ENCODE data around the gene CACNA2D3. TPM values are rescaled to one million over a fixed set of nuclear protein-coding genes. Genes with fewer than 3 reads are reported as not detected.

The CACNA2D3 gene
- total RNA-seq, 2 experiments from 2014 or later: not detected

GRCh38 chr3:54427501-54427900 lies 305.1 kb downstream of the CACNA2D3 start:
- intact Hi-C loops (cut with micrococcal nuclease; ENCODE audit: unreplicated experiment): loop anchor here (10.0 kb wide), 1 partner anchor 493 kb away; no protein-coding TSS in a partner anchor
- POLR2A ChIA-PET: interaction anchor here (0.7 kb wide), 1 partner anchor 376 kb away, joined by 3 read pairs; no protein-coding TSS in a partner anchor
- no peak overlapping the region for H3K27ac ChIP-seq (ENCODE audit: low read depth, low read length, poor library complexity, severe bottlenecking)
- H3K9me2 ChIP-seq (ENCODE audit: insufficient read depth, low read length): no peaks in the 10 kb centered on the region
- H3K4me1 ChIP-seq (ENCODE audit: insufficient read depth, low read length, poor library complexity, severe bottlenecking): no peaks in the 10 kb centered on the region
- H3K36me3 ChIP-seq (ENCODE audit: insufficient read depth, low read length): no peaks in the 10 kb centered on the region
- no peak overlapping the region for H2AFZ ChIP-seq (ENCODE audit: low read length)
- no peaks in the 10 kb centered on the region for H3K9me3 ChIP-seq (ENCODE audit: low read length)
- CTCF ChIA-PET (ENCODE audit: unreplicated experiment): no interaction called here
- no peaks in the 10 kb centered on the region for H3K79me2 ChIP-seq (ENCODE audit: insufficient read depth, low read depth, low read length)
- no peak overlapping the region for H3K4me3 ChIP-seq (ENCODE audit: low read depth, low read length, poor library complexity, severe bottlenecking)
- H3K4me2 ChIP-seq (ENCODE audit: low read length): no peak overlapping the region
- no peak for TF ChIP-seq CTCF (conservative IDR thresholded peaks at IDR 0.05; ENCODE audit: low read length)
- no peak for TF ChIP-seq EZH2phosphoT487 (IDR thresholded peaks at IDR 0.05; ENCODE audit: borderline replicate concordance, low read depth, low read length)
- H4K20me1 ChIP-seq (ENCODE audit: insufficient read depth, low read length): no peaks in the 10 kb centered on the region
- BruUV-seq (replicated peaks): no TSS peak
- DNase-seq (ENCODE audit: low spot score): no peak

GRCh38 chr3:54427941-54428871 lies 305.9 kb downstream of the CACNA2D3 start:
- intact Hi-C loops (cut with micrococcal nuclease; ENCODE audit: unreplicated experiment): loop anchor here (10.0 kb wide), 1 partner anchor 493 kb away; no protein-coding TSS in a partner anchor
- H3K27ac ChIP-seq (ENCODE audit: low read depth, low read length, poor library complexity, severe bottlenecking): no peak overlapping the region
- DNase-seq (ENCODE audit: low spot score): peak; percentile 57
- H3K9me3 ChIP-seq (ENCODE audit: low read length): no peaks in the 10 kb centered on the region
- no peak overlapping the region for H3K4me2 ChIP-seq (ENCODE audit: low read length)
- no TSS peak for BruUV-seq (replicated peaks)
- no peak overlapping the region for H2AFZ ChIP-seq (ENCODE audit: low read length)
- no peaks in the 10 kb centered on the region for H3K4me1 ChIP-seq (ENCODE audit: insufficient read depth, low read length, poor library complexity, severe bottlenecking)
- no peak overlapping the region for H3K4me3 ChIP-seq (ENCODE audit: low read depth, low read length, poor library complexity, severe bottlenecking)
- H3K9me2 ChIP-seq (ENCODE audit: insufficient read depth, low read length): no peaks in the 10 kb centered on the region
- no peaks in the 10 kb centered on the region for H4K20me1 ChIP-seq (ENCODE audit: insufficient read depth, low read length)
- TF ChIP-seq EZH2phosphoT487 (IDR thresholded peaks at IDR 0.05; ENCODE audit: borderline replicate concordance, low read depth, low read length): no peak
- peak; percentile 97 for TF ChIP-seq CTCF (conservative IDR thresholded peaks at IDR 0.05; ENCODE audit: low read length)
- ChIA-PET POLR2A (interaction anchor here (0.6 to 0.7 kb wide), 2 partner anchors 156 to 376 kb away, joined by 3 to 4 read pairs; no protein-coding TSS in a partner anchor), CTCF (ENCODE audit: unreplicated experiment) (no interaction called here)
- H3K79me2 ChIP-seq (ENCODE audit: insufficient read depth, low read depth, low read length): no peaks in the 10 kb centered on the region
- no peaks in the 10 kb centered on the region for H3K36me3 ChIP-seq (ENCODE audit: insufficient read depth, low read length)

GRCh38 chr3:54432975-54433374 lies 310.6 kb downstream of the CACNA2D3 start:
- H4K20me1 ChIP-seq (ENCODE audit: insufficient read depth, low read length): no peaks in the 10 kb centered on the region
- no peak overlapping the region for H3K4me2 ChIP-seq (ENCODE audit: low read length)
- TF ChIP-seq EZH2phosphoT487 (IDR thresholded peaks at IDR 0.05; ENCODE audit: borderline replicate concordance, low read depth, low read length): no peak
- no TSS peak for BruUV-seq (replicated peaks)
- H3K9me2 ChIP-seq (ENCODE audit: insufficient read depth, low read length): no peaks in the 10 kb centered on the region
- intact Hi-C loops (cut with micrococcal nuclease; ENCODE audit: unreplicated experiment): no loop called here
- no peak overlapping the region for H2AFZ ChIP-seq (ENCODE audit: low read length)
- no peaks in the 10 kb centered on the region for H3K9me3 ChIP-seq (ENCODE audit: low read length)
- no peak overlapping the region for H3K4me3 ChIP-seq (ENCODE audit: low read depth, low read length, poor library complexity, severe bottlenecking)
- H3K79me2 ChIP-seq (ENCODE audit: insufficient read depth, low read depth, low read length): no peaks in the 10 kb centered on the region
- POLR2A ChIA-PET: interaction anchor here (0.6 kb wide), 1 partner anchor 190 kb away, joined by 3 read pairs; no protein-coding TSS in a partner anchor
- no peaks in the 10 kb centered on the region for H3K4me1 ChIP-seq (ENCODE audit: insufficient read depth, low read length, poor library complexity, severe bottlenecking)
- CTCF ChIA-PET (ENCODE audit: unreplicated experiment): no interaction called here
- H3K36me3 ChIP-seq (ENCODE audit: insufficient read depth, low read length): no peaks in the 10 kb centered on the region
- DNase-seq (ENCODE audit: low spot score): no peak
- H3K27ac ChIP-seq (ENCODE audit: low read depth, low read length, poor library complexity, severe bottlenecking): no peak overlapping the region
